GF-D8 (cell line): ENCODE results near the gene COMMD9.

Experiments used
- DNase-seq: peaks from one replicate; lab custom pipeline; 2025; lab: John Stamatoyannopoulos, UW

COMMD9 gene

GRCh38 chr11:36296884-36297543 is 7.8 kb upstream of the COMMD9 start:
- DNase-seq: no peak

- no peak for DNase-seq
These were observed 6.7 kb upstream of the COMMD9 start, which contains the start of gene PRR5L for GRCh38 chr11:36295926-36296325. Gene PRR5L (plus strand): TSS chr11:36296288. CDS start chr11:36401122, 104,834 bp downstream.

- peak; percentile 5 for DNase-seq
These were observed 3.1 kb upstream of the COMMD9 start for GRCh38 chr11:36292311-36292722.

GRCh38 chr11:36288442-36289225 is 590 bp downstream of the COMMD9 start:
- no peak for DNase-seq

GRCh38 chr11:36282926-36283325 is 6.3 kb downstream of the COMMD9 start:
- DNase-seq: no peak

GRCh38 chr11:36281850-36282249 is 7.4 kb downstream of the COMMD9 start:
- DNase-seq: no peak

GRCh38 chr11:36280531-36280930 is 8.7 kb downstream of the COMMD9 start:
- no peak for DNase-seq

- no peak for DNase-seq
These were observed 10.5 kb downstream of the COMMD9 start for GRCh38 chr11:36278531-36279282.

GRCh38 chr11:36274414-36274813 is 14.8 kb downstream of the COMMD9 start:
- DNase-seq: no peak

- no peak for DNase-seq
These were observed 16.1 kb downstream of the COMMD9 start for GRCh38 chr11:36273110-36273509.

GRCh38 chr11:36271794-36272407 is 17.3 kb downstream of the COMMD9 start:
- DNase-seq: no peak

- DNase-seq: no peak
These were observed 18.5 kb downstream of the COMMD9 start for GRCh38 chr11:36270701-36271100.

- DNase-seq: no peak
These were observed 20.8 kb downstream of the COMMD9 start for GRCh38 chr11:36268337-36268985.

GRCh38 chr11:36266767-36267166 is 22.5 kb downstream of the COMMD9 start:
- DNase-seq: no peak

GRCh38 chr11:36265793-36266628 is 23.2 kb downstream of the COMMD9 start:
- no peak for DNase-seq

- DNase-seq: no peak
These were observed 24.3 kb downstream of the COMMD9 start for GRCh38 chr11:36264973-36265344.

- DNase-seq: no peak
These were observed 24.9 kb downstream of the COMMD9 start for GRCh38 chr11:36264011-36264972.

GRCh38 chr11:36261094-36261493 is 28.1 kb downstream of the COMMD9 start:
- DNase-seq: no peak

- DNase-seq: no peak
These were observed 30.4 kb downstream of the COMMD9 start for GRCh38 chr11:36258730-36259360.
